Progenitor cell of endocrine pancreas (in vitro differentiated cells): ENCODE measurements around the gene CLDN4. TPM values are rescaled to one million over a fixed set of nuclear protein-coding genes. Genes with fewer than 3 reads are reported as not detected.

Source experiments
- DNase-seq: peaks from one replicate; pipeline ENCODE4 v3.0.0; 2021; ENCODE audit warnings: low spot score; ENCODE audit not compliant: unreplicated experiment
- H3K27ac Mint-ChIP-seq: 2 replicates; pipeline ENCODE4 v1.8.0; 2021; ENCODE audit warnings: mild to moderate bottlenecking, moderate library complexity, mixed read lengths
- H3K27me3 Mint-ChIP-seq: 2 replicates; pipeline ENCODE4 v1.8.0; 2021; ENCODE audit warnings: mixed read lengths
- H3K36me3 Mint-ChIP-seq: 2 replicates; pipeline ENCODE4 v1.8.0; 2022; ENCODE audit warnings: mixed read lengths; ENCODE audit not compliant: insufficient read depth
- H3K4me1 Mint-ChIP-seq: 2 replicates; pipeline ENCODE4 v1.8.0; 2021; ENCODE audit warnings: low read depth, mixed read lengths
- H3K4me3 Mint-ChIP-seq: 2 replicates; pipeline ENCODE4 v1.8.0; 2021; ENCODE audit warnings: low read depth, mild to moderate bottlenecking, moderate library complexity, mixed read lengths
- H3K9me3 Mint-ChIP-seq: 2 replicates; pipeline ENCODE4 v1.8.0; 2021; ENCODE audit warnings: low read depth, mixed read lengths
- total RNA-seq: library from RNA; stranded (reverse); gene quantifications from 2 replicates; pipeline ENCODE4 v1.2.1, GENCODE V29; 2021
- TF ChIP-seq, protein P1 (sequence below): fragments of 200-600 bp; sonication (generic); IDR thresholded peaks from one replicate; pipeline ENCODE4 v1.5.0; 2021; ENCODE audit warnings: antibody characterized with exemption, mild to moderate bottlenecking; ENCODE audit not compliant: unreplicated experiment

The CLDN4 gene
- total RNA-seq, 1 donor from 2014 or later, result 172 TPM

DNA sequence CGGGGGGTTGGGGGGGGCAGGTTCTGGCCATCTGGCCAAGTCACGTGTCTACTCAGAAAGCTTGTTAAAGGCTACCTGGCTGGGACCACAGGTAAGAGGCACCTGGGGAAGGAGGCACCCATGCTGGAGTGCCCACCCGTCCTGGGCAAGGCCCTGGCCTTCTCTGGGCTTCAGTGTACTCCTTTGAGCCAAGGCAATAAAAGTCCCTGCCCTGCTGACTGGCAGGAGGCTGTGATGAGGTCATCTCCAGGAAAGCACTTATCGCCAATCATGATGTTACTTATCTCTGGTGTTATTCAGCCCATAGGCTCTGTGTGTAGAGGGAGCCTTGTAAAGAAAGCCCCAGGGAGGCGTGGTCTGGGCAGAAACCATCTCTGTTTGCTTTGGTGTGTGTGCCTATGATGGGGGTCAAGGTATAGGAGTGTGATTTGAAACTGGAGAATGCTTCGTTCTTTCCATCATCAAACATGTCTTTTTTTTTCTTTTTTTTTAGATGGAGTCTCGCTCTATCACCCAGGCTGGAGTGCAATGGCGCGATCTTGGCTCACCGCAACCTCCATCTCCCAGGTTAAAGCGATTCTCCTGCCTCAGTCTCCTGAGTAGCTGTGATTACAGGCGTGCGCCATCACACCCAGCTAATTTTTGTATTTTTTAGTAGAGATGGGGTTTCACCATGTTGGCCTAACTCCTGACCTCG, 2.5 kb upstream of the CLDN4 start:
- Mint-ChIP-seq H3K4me1 (peaks cover 49% of the 10 kb centered on the region), H3K27me3 (peaks cover 4% of the 10 kb centered on the region), H3K36me3 (no peaks in the 10 kb centered on the region), H3K27ac (peak overlapping the region; percentile 99), H3K9me3 (no peaks in the 10 kb centered on the region), H3K4me3 (no peak overlapping the region)
- no peak for DNase-seq
- TF ChIP-seq, protein P1, sequence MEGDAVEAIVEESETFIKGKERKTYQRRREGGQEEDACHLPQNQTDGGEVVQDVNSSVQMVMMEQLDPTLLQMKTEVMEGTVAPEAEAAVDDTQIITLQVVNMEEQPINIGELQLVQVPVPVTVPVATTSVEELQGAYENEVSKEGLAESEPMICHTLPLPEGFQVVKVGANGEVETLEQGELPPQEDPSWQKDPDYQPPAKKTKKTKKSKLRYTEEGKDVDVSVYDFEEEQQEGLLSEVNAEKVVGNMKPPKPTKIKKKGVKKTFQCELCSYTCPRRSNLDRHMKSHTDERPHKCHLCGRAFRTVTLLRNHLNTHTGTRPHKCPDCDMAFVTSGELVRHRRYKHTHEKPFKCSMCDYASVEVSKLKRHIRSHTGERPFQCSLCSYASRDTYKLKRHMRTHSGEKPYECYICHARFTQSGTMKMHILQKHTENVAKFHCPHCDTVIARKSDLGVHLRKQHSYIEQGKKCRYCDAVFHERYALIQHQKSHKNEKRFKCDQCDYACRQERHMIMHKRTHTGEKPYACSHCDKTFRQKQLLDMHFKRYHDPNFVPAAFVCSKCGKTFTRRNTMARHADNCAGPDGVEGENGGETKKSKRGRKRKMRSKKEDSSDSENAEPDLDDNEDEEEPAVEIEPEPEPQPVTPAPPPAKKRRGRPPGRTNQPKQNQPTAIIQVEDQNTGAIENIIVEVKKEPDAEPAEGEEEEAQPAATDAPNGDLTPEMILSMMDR, result no peak

DNA sequence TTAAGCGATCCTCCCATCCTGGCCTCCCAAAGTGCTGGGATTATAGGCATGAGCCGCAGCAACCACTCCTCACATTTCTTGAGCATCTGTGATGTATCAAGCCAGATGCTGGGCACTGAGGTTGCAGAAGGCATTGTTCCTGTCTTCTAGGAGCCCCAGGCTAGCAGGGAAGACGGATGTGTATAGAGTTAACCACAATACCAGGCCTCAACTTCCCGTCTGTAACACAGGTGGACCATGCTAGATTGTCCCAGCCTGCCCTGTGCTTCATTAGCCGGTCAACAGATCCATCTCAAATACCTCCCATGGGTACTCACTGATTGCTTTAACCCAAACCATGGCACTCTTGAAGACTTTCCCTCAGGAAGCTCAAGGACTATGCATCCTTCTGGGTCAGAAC, 1.8 kb upstream of the CLDN4 start:
- peaks cover 2% of the 10 kb centered on the region for H3K36me3 Mint-ChIP-seq
- TF ChIP-seq, protein P1, result no peak
- H3K27ac Mint-ChIP-seq, result peak overlapping the region; percentile 99
- H3K4me1 Mint-ChIP-seq, result peaks cover 54% of the 10 kb centered on the region
- DNase-seq, result no peak
- H3K27me3 Mint-ChIP-seq, result peaks cover 2% of the 10 kb centered on the region
- no peak overlapping the region for H3K4me3 Mint-ChIP-seq
- H3K9me3 Mint-ChIP-seq, result no peaks in the 10 kb centered on the region

DNA sequence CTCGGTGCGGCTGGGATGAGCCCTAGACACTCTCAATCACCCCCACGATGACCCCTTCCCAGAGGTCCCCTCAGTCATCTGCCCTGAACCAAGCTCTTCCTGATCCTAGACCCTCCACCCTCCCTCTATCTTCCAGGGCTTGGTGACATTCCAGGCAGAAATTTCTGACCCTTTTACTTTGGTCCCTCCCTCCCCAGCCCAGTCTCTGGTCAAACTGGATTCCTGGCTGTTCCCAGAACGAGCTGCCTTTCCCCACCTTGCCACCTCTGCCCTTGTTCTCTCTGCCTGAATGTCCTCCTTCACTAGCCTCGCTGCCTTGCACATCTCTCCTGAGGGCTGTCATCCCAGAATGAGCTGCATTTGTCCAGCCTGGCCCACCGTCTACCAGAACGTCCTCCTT, 1.3 kb upstream of the CLDN4 start:
- TF ChIP-seq, protein P1, result no peak
- H3K4me3 Mint-ChIP-seq, result peak overlapping the region; percentile 85
- no peaks in the 10 kb centered on the region for H3K9me3 Mint-ChIP-seq
- H3K36me3 Mint-ChIP-seq, result peaks cover 2% of the 10 kb centered on the region
- peaks cover 54% of the 10 kb centered on the region for H3K4me1 Mint-ChIP-seq
- H3K27me3 Mint-ChIP-seq, result peaks cover 2% of the 10 kb centered on the region
- H3K27ac Mint-ChIP-seq, result peak overlapping the region; percentile 99
- no peak for DNase-seq

- TF ChIP-seq, protein P1, result no peak
- peak overlapping the region; percentile 85 for H3K4me3 Mint-ChIP-seq
- H3K27me3 Mint-ChIP-seq, result peaks cover 2% of the 10 kb centered on the region
- peak overlapping the region; percentile 99 for H3K27ac Mint-ChIP-seq
- H3K36me3 Mint-ChIP-seq, result peaks cover 2% of the 10 kb centered on the region
- no peak for DNase-seq
- peaks cover 54% of the 10 kb centered on the region for H3K4me1 Mint-ChIP-seq
- H3K9me3 Mint-ChIP-seq, result no peaks in the 10 kb centered on the region
These were observed 695 bp upstream of the CLDN4 start for GRCh38 chr7:73829921-73830680.

DNA sequence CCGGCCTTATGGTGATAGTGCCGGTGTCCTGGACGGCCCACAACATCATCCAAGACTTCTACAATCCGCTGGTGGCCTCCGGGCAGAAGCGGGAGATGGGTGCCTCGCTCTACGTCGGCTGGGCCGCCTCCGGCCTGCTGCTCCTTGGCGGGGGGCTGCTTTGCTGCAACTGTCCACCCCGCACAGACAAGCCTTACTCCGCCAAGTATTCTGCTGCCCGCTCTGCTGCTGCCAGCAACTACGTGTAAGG, 713 bp downstream of the CLDN4 start:
- TF ChIP-seq, protein P1, result no peak
- H3K4me1 Mint-ChIP-seq, result peaks cover 54% of the 10 kb centered on the region
- peak overlapping the region; percentile 85 for H3K4me3 Mint-ChIP-seq
- DNase-seq, result no peak
- H3K27ac Mint-ChIP-seq, result peak overlapping the region; percentile 99
- H3K27me3 Mint-ChIP-seq, result peaks cover 2% of the 10 kb centered on the region
- H3K9me3 Mint-ChIP-seq, result no peaks in the 10 kb centered on the region
- peaks cover 2% of the 10 kb centered on the region for H3K36me3 Mint-ChIP-seq
